PC-3 (cell line): ENCODE measurements around the gene TXN2. TPM values are rescaled to one million over a fixed set of nuclear protein-coding genes. Genes with fewer than 3 reads are reported as not detected.
A peak's percentile ranks its signal among the peaks of the same experiment; 100 is the strongest.

ENCODE experiments used
- ATAC-seq: fragments of 200-7000 bp; cut with Tn5 transposase; 2 replicates; pipeline ENCODE4 v1.9.1; 2020; ENCODE audit warnings: mild to moderate bottlenecking, moderate library complexity
- BruUV-seq: library from RNA; stranded (reverse); fragments of 400-500 nt; replicated peaks from 2 replicates; lab custom pipeline; 2021; lab: Mats Ljungman, UMichigan
- CTCF ChIA-PET: fragments of 300-600 bp; sonication (Branson Sonifier 250); formaldehyde crosslinking; loops from one replicate; lab custom pipeline; 2022; ENCODE audit warnings: antibody characterized with exemption; lab: Charles Lee
- POLR2A ChIA-PET: fragments of 300-600 bp; sonication (Branson Sonifier 250); formaldehyde crosslinking; loops from one replicate; lab custom pipeline; 2022; ENCODE audit warnings: antibody characterized with exemption; ENCODE audit not compliant: unreplicated experiment; lab: Charles Lee
- DNase-seq: peaks from one replicate; pipeline ENCODE4 v3.0.0-alpha.2; 2015
- H2AFZ ChIP-seq: fragments of 300-600 bp; sonication (generic); 2 replicates; pipeline ENCODE4 v1.6.0; 2016; ENCODE audit warnings: antibody characterized with exemption, low read length
- H3F3A ChIP-seq: fragments of 300-600 bp; sonication (generic); one replicate; pipeline ENCODE4 v1.6.0; 2017; ENCODE audit warnings: antibody characterized with exemption, low read length, control low read depth, mild to moderate bottlenecking; ENCODE audit not compliant: unreplicated experiment
- H3K27ac ChIP-seq: fragments of 300-600 bp; sonication (generic); 2 replicates; pipeline ENCODE4 v1.5.1; 2016; ENCODE audit warnings: mild to moderate bottlenecking, low read length
- H3K27me3 ChIP-seq: fragments of 300-600 bp; sonication (generic); 2 replicates; pipeline ENCODE4 v1.6.1; 2016; ENCODE audit warnings: low read length, mixed read lengths
- H3K36me3 ChIP-seq: fragments of 300-600 bp; sonication (generic); 2 replicates; pipeline ENCODE4 v1.6.1; 2016; ENCODE audit warnings: low read depth, mixed run types, low read length, mixed read lengths
- H3K4me1 ChIP-seq: fragments of 300-600 bp; sonication (generic); 2 replicates; pipeline ENCODE4 v1.5.1; 2016; ENCODE audit warnings: low read length; ENCODE audit not compliant: insufficient read depth
- H3K4me2 ChIP-seq: fragments of 300-600 bp; sonication (generic); 2 replicates; pipeline ENCODE4 v1.6.0; 2016; ENCODE audit warnings: low read length
- H3K4me3 ChIP-seq: fragments of 300-600 bp; sonication (generic); 2 replicates; pipeline ENCODE4 v1.5.1; 2016; ENCODE audit warnings: mild to moderate bottlenecking, low read length, mixed read lengths
- H3K79me2 ChIP-seq: fragments of 300-600 bp; sonication (generic); 2 replicates; pipeline ENCODE4 v1.6.1; 2017; ENCODE audit warnings: low read length, mixed read lengths
- H3K9ac ChIP-seq: fragments of 300-600 bp; sonication (generic); 2 replicates; pipeline ENCODE4 v1.6.0; 2016; ENCODE audit warnings: mild to moderate bottlenecking, low read length
- H3K9me2 ChIP-seq: fragments of 300-600 bp; sonication (generic); replicated peaks from 2 replicates; pipeline ENCODE4 v1.6.1; 2016; ENCODE audit warnings: mixed run types, low read length, mixed read lengths
- H3K9me3 ChIP-seq: fragments of 300-600 bp; sonication (generic); 2 replicates; pipeline ENCODE4 v1.6.1; 2016; ENCODE audit warnings: low read length, mixed read lengths
- H4K20me1 ChIP-seq: fragments of 300-600 bp; sonication (generic); 2 replicates; pipeline ENCODE4 v1.6.1; 2016; ENCODE audit warnings: low read length, mixed read lengths
- EZH2 ChIP-seq: fragments of 300-600 bp; sonication (generic); IDR thresholded peaks from one replicate; pipeline ENCODE4 v1.6.1; 2017; ENCODE audit warnings: antibody characterized with exemption, mild to moderate bottlenecking, low read length; ENCODE audit not compliant: unreplicated experiment
- EZH2phosphoT487 ChIP-seq: fragments of 300-600 bp; sonication (generic); IDR thresholded peaks from 2 replicates; pipeline ENCODE4 v1.6.1; 2018; ENCODE audit warnings: mild to moderate bottlenecking, antibody characterized with exemption, low read length, borderline replicate concordance
- intact Hi-C: fragments of 100-400 bp; cut with micrococcal nuclease; formaldehyde crosslinking; loops from 2 replicates; pipeline ENCODE4 v1.9.0; 2023
- total RNA-seq: library from RNA; depleted of rRNA; stranded (reverse); fragments of >200 nt; gene quantifications from 2 replicates; pipeline ENCODE4 v1.2.3, GENCODE V29; 2014; rRNA removed
- TF ChIP-seq, protein P1 (sequence below): fragments of 300-600 bp; sonication (generic); conservative IDR thresholded peaks from 2 replicates; pipeline ENCODE4 v1.5.1; 2017; ENCODE audit warnings: antibody characterized with exemption, low read depth, mild to moderate bottlenecking, low read length

TXN2 gene
- total RNA-seq, 1 experiment from 2014 or later = 49.6 TPM

DNA sequence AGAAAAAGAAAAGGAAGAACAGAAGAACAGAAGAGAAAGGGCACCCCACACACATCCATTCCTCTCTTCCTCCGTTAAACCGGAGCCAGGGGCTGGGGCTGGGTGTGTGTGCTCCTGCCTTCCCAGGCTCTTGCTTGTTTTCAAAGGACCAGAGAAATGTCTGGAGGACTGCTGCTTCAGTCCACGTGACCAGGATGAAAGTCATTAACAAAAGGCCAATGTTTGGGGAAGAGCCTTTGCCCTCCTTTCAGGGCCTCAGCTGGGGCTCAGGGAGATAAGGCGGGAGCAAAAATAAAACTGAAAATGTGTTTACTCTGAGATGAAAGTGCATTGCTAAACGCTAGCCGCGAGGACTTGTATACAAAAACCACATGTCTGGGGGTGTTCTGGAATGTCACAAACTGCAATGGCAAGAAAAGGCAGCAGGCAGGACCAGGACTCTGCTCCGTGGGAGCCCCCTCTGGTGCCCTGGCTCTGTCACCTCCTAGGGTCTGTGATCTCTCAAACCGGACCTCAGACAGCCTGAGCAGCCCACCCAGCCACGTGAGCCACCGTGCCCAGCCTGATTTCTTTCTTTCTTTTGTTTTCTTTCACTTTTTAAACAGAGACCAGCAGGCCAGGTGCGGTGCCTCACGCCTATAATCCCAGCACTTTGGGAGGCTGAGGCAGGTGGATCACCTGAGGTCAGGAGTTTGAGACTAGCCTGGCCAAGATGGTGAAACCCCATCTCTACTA lies 62.1 kb downstream of the TXN2 start:
- H3K4me2 ChIP-seq = no peak overlapping the region
- H2AFZ ChIP-seq = no peak overlapping the region
- no peak overlapping the region for H3K9ac ChIP-seq
- H3K9me2 ChIP-seq = no peaks in the 10 kb centered on the region
- H4K20me1 ChIP-seq = no peaks in the 10 kb centered on the region
- TF ChIP-seq, protein P1, sequence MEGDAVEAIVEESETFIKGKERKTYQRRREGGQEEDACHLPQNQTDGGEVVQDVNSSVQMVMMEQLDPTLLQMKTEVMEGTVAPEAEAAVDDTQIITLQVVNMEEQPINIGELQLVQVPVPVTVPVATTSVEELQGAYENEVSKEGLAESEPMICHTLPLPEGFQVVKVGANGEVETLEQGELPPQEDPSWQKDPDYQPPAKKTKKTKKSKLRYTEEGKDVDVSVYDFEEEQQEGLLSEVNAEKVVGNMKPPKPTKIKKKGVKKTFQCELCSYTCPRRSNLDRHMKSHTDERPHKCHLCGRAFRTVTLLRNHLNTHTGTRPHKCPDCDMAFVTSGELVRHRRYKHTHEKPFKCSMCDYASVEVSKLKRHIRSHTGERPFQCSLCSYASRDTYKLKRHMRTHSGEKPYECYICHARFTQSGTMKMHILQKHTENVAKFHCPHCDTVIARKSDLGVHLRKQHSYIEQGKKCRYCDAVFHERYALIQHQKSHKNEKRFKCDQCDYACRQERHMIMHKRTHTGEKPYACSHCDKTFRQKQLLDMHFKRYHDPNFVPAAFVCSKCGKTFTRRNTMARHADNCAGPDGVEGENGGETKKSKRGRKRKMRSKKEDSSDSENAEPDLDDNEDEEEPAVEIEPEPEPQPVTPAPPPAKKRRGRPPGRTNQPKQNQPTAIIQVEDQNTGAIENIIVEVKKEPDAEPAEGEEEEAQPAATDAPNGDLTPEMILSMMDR = no peak
- no peak for TF ChIP-seq EZH2
- TF ChIP-seq EZH2phosphoT487 = no peak
- no peaks in the 10 kb centered on the region for H3F3A ChIP-seq
- H3K27me3 ChIP-seq = no peaks in the 10 kb centered on the region
- H3K4me1 ChIP-seq = peaks cover 9% of the 10 kb centered on the region
- H3K27ac ChIP-seq = no peak overlapping the region
- no peak overlapping the region for H3K4me3 ChIP-seq
- ATAC-seq = no peak
- no peak for DNase-seq
- BruUV-seq = no TSS peak
- H3K36me3 ChIP-seq = no peaks in the 10 kb centered on the region
- CTCF ChIA-PET = no interaction called here
- POLR2A ChIA-PET = no interaction called here
- intact Hi-C loops = no loop called here
- H3K9me3 ChIP-seq = no peaks in the 10 kb centered on the region
- no peaks in the 10 kb centered on the region for H3K79me2 ChIP-seq

DNA sequence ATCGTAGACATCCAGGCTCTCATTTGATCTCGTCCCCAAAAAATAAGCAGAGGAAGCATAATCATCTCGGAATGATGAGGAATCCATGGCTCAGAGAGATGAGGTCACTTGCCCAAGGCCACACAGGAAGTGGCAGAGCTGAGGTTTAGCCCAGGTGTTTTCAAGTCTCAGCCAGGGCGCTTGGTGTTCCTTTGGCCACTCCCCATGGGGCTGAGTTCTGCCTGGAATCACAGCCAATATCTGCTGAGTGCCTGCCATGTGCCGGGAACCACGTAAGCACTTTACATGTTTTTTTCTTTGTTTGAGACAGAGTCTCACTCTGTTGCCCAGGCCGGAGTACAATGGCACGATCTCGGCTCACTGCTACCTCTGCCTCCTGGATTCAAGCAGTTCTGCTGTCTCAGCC lies 64.2 kb downstream of the TXN2 start:
- H3K9me3 ChIP-seq = no peaks in the 10 kb centered on the region
- no peaks in the 10 kb centered on the region for H4K20me1 ChIP-seq
- H3K4me3 ChIP-seq = no peak overlapping the region
- no peaks in the 10 kb centered on the region for H3K79me2 ChIP-seq
- H3K9ac ChIP-seq = peak overlapping the region; percentile 49
- BruUV-seq = no TSS peak
- ChIA-PET CTCF (no interaction called here), POLR2A (interaction anchor here (0.6 kb wide), 1 partner anchor 28 kb away, joined by 3 read pairs; no protein-coding TSS in a partner anchor)
- no peak for TF ChIP-seq EZH2phosphoT487
- TF ChIP-seq, protein P1 = no peak
- TF ChIP-seq EZH2 = no peak
- H3K9me2 ChIP-seq = no peaks in the 10 kb centered on the region
- no peaks in the 10 kb centered on the region for H3K36me3 ChIP-seq
- peak overlapping the region; percentile 85 for H2AFZ ChIP-seq
- DNase-seq = peak; percentile 90
- peaks cover 9% of the 10 kb centered on the region for H3K4me1 ChIP-seq
- intact Hi-C loops = no loop called here
- H3K4me2 ChIP-seq = peak overlapping the region; percentile 73
- H3F3A ChIP-seq = no peaks in the 10 kb centered on the region
- H3K27me3 ChIP-seq = no peaks in the 10 kb centered on the region
- ATAC-seq = peak; percentile 96
- peak overlapping the region; percentile 71 for H3K27ac ChIP-seq

Other genes with a start within 250 kb of the TXN2 start
- 9.7 and 15.7 TPM in 2 replicates for gene APOL2, start 242.1 kb downstream of the TXN2 start, total RNA-seq
- 0.52 TPM in 1 of 2 replicates, not detected in the other for gene APOL1, start 228.5 kb downstream of the TXN2 start, total RNA-seq
- gene MYH9, start 93.7 kb downstream of the TXN2 start, total RNA-seq = 357 and 546 TPM in 2 replicates
- gene FOXRED2, start 25.4 kb upstream of the TXN2 start, total RNA-seq = 5.5 and 6.5 TPM in 2 replicates
- gene EIF3D, start 47.5 kb upstream of the TXN2 start, total RNA-seq = 210 and 247 TPM in 2 replicates
- gene CACNG2, start 222.1 kb upstream of the TXN2 start, total RNA-seq = not detected in 2 replicates